Effector memory CD4-positive, alpha-beta T cell (primary cell): ENCODE data around the gene MRPS35.

Experiments used
- DNase-seq, 3 donors: peaks; one replicate each; pipeline ENCODE4 v3.0.0-alpha.2; 2020
- H3K27ac ChIP-seq: 2 replicates; pipeline ENCODE4 v1.7.0; 2013; ENCODE audit warnings: mild to moderate bottlenecking, low read length, moderate library complexity; ENCODE audit not compliant: insufficient read depth, poor library complexity, severe bottlenecking
- H3K27me3 ChIP-seq: replicated peaks from 2 replicates; pipeline ENCODE4 v1.7.0; 2013; ENCODE audit warnings: mild to moderate bottlenecking, low read length; ENCODE audit not compliant: insufficient read depth, control insufficient read depth, poor library complexity, severe bottlenecking
- H3K36me3 ChIP-seq: 2 replicates; pipeline ENCODE4 v1.7.0; 2013; ENCODE audit warnings: mild to moderate bottlenecking, low read length, moderate library complexity; ENCODE audit not compliant: control insufficient read depth, insufficient read depth
- H3K4me1 ChIP-seq: 2 replicates; pipeline ENCODE4 v1.7.0; 2013; ENCODE audit warnings: low read length, mild to moderate bottlenecking; ENCODE audit not compliant: control insufficient read depth, insufficient read depth, poor library complexity, severe bottlenecking
- H3K4me3 ChIP-seq: 2 replicates; pipeline ENCODE4 v1.7.0; 2013; ENCODE audit warnings: low read length, low read depth, mild to moderate bottlenecking; ENCODE audit not compliant: insufficient read depth, poor library complexity, severe bottlenecking
- H3K9me3 ChIP-seq: 2 replicates; pipeline ENCODE4 v1.7.0; 2013; ENCODE audit warnings: mild to moderate bottlenecking, low read length, moderate library complexity; ENCODE audit not compliant: control insufficient read depth
- total RNA-seq, 3 donors: gene quantifications; one replicate each; lab custom pipeline; 2026; lab: John Stamatoyannopoulos, UW

The MRPS35 gene
- total RNA-seq, result 17.4 to 29.4 (median 22.7) reads per million in 3 donors

DNA sequence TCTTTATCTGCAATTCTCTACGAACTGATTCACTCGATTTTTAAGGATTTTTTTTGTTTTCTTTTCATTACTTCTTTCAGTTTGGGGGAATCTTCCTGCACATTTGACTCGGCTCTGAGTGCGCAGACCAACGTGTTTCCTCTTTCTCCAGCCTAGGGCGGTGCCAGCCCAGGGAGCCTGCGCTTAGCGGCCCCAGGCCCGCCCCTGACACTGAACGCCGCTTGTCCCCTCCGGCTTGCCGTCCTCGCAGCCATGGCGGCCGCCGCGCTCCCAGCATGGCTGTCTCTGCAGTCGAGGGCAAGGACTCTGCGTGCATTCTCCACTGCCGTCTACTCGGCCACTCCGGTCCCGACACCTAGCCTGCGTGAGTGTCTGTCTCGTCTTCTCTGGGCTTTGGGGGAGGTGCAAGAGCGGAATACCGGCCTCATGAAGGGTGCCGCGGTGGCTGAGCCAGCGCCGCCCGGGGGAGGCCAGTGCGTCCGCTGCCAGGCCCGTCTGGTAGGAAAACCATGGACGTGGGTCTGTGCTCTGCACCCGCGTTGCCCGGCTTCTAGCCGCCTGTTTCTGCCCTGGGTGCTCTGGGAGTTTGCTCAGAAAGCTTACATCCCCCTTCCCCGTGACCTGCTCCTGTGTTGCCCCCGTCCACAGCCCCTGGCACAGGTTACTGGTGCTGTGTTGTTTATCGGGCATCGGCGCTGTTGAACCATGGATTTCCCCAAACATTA lies at the start of gene MRPS35:
Gene MRPS35 (plus strand): TSS at position 241 of the 725 bp plus-strand sequence. CDS start 12 bp downstream, at position 253.
- peak; percentile 77 to 87 (median 85) for DNase-seq
- Histone ChIP-seq H3K4me1 (no peaks in the 10 kb centered on the region), H3K36me3 (peaks cover 5% of the 10 kb centered on the region), H3K9me3 (no peaks in the 10 kb centered on the region), H3K4me3 (peak within 1 kb of the TSS; percentile 94), H3K27me3 (no peaks in the 10 kb centered on the region), H3K27ac (peak within 1 kb of the TSS; percentile 73)

- no peaks in the 10 kb centered on the region for H3K27me3 ChIP-seq
- no peak overlapping the region for H3K27ac ChIP-seq
These were observed 44.9 kb upstream of the MRPS35 start for GRCh38 chr12:27665704-27666103.

GRCh38 chr12:27666510-27666909 lies 44.1 kb upstream of the MRPS35 start:
- H3K36me3 ChIP-seq, result no peaks in the 10 kb centered on the region
- DNase-seq, result no peak
- no peak overlapping the region for H3K27ac ChIP-seq
- no peak overlapping the region for H3K4me3 ChIP-seq
- no peaks in the 10 kb centered on the region for H3K9me3 ChIP-seq
- H3K27me3 ChIP-seq, result no peaks in the 10 kb centered on the region
- no peaks in the 10 kb centered on the region for H3K4me1 ChIP-seq

More at GRCh38 chr12:27665704-27666103, 44.9 kb upstream of the MRPS35 start:
- no peaks in the 10 kb centered on the region for H3K36me3 ChIP-seq
- no peaks in the 10 kb centered on the region for H3K4me1 ChIP-seq
- H3K9me3 ChIP-seq, result no peaks in the 10 kb centered on the region
- no peak overlapping the region for H3K4me3 ChIP-seq
- no peak for DNase-seq

DNA sequence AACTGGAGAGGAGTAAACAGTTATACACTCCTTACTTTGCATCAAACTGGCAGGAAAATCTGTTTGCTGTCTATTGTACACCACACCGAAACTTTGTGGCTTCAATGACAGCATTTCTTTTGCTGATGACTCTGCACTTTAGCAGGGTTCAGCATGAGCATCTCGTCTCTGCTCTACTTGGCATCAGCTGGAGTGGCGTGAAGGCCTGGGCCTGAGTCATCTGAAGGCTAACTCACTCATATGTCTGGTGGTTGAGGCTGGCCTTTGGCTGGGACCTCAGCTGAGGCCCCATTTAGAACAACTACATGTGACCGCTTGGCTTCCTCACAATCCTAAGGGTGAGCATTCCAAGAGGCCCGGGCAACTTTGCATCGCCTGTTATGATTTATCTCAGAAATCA lies 43.1 kb upstream of the MRPS35 start:
- Histone ChIP-seq H3K27me3 (no peaks in the 10 kb centered on the region), H3K4me1 (no peaks in the 10 kb centered on the region), H3K4me3 (no peak overlapping the region), H3K27ac (no peak overlapping the region), H3K36me3 (no peaks in the 10 kb centered on the region), H3K9me3 (no peaks in the 10 kb centered on the region)
- DNase-seq, result no peak

DNA sequence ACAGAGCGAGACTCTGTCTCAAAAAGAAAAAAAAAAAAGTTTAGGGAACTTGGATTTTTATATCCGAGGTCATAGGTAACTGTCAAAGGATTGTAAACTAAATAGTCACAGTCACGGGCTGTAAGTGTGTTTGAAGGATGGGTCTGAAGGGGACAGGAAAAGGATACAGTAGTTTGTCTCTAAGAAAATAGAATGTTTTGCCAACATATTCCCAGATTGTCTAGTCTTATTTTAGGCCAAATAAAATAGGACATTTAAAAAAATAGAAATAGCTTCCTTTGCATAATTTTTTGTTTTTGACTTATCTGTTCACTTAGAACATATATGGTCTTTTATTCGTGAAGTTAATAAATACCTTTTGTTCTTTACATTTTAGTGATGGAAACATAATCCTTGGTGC lies 38.6 kb upstream of the MRPS35 start:
- peaks cover 3% of the 10 kb centered on the region for H3K27me3 ChIP-seq
- DNase-seq, result no peak
- H3K4me3 ChIP-seq, result no peak overlapping the region
- H3K4me1 ChIP-seq, result no peaks in the 10 kb centered on the region
- no peak overlapping the region for H3K27ac ChIP-seq
- no peaks in the 10 kb centered on the region for H3K36me3 ChIP-seq
- H3K9me3 ChIP-seq, result no peaks in the 10 kb centered on the region

DNA sequence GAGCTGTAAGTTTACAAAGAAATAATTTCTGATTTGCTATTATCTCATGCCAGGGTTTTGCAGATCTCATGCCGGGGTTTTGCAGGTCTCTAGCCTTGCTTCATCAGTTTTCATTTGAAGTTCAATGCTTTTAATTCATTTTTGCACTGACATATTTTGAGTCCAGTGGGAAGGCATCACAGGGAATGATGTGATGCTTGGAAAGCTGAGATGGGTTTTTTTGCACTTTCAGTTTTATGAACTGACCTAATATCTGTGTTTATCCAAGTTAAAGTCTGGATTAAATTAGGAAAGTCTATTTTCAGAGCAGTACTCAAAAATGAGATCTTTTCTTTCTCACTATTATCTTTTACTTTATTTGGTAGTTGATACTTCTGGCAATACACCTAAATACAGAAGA lies 38.0 kb upstream of the MRPS35 start:
- H3K27me3 ChIP-seq, result peaks cover 3% of the 10 kb centered on the region
- no peaks in the 10 kb centered on the region for H3K4me1 ChIP-seq
- no peak for DNase-seq
- H3K36me3 ChIP-seq, result no peaks in the 10 kb centered on the region
- H3K4me3 ChIP-seq, result no peak overlapping the region
- H3K9me3 ChIP-seq, result no peaks in the 10 kb centered on the region
- no peak overlapping the region for H3K27ac ChIP-seq

- Histone ChIP-seq H3K27ac (no peak overlapping the region), H3K9me3 (no peaks in the 10 kb centered on the region), H3K4me1 (no peaks in the 10 kb centered on the region), H3K36me3 (no peaks in the 10 kb centered on the region), H3K27me3 (peaks cover 3% of the 10 kb centered on the region), H3K4me3 (no peak overlapping the region)
- no peak for DNase-seq
These were observed 37.4 kb upstream of the MRPS35 start for GRCh38 chr12:27673101-27673718.

- Histone ChIP-seq H3K36me3 (no peaks in the 10 kb centered on the region), H3K9me3 (no peaks in the 10 kb centered on the region)
- no peak for DNase-seq
These were observed 35.6 kb upstream of the MRPS35 start for GRCh38 chr12:27674989-27675388.

DNA sequence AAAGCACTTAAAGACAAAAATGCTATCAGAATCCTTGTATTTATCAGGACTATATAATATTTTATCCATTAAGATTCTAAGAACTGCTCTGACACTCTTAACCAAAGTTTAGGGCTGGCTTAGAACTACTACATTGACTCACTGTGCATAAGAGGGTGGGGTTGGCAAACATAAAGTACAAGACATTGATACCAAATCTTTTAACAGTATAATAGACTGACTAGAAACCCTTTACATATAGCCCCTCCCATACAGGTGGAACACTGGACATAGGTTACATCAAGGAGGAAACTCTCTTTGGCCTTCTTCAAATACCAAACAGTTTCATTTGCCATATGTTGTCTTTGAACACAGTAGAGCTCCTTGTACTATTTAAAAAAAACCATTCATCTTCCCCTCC lies 30.0 kb upstream of the MRPS35 start:
- Histone ChIP-seq H3K36me3 (no peaks in the 10 kb centered on the region), H3K4me1 (no peaks in the 10 kb centered on the region), H3K27me3 (peaks cover 3% of the 10 kb centered on the region), H3K9me3 (no peaks in the 10 kb centered on the region), H3K27ac (no peak overlapping the region), H3K4me3 (no peak overlapping the region)
- no peak for DNase-seq

More at GRCh38 chr12:27674989-27675388, 35.6 kb upstream of the MRPS35 start:
- Histone ChIP-seq H3K27ac (no peak overlapping the region), H3K4me3 (no peak overlapping the region), H3K4me1 (no peaks in the 10 kb centered on the region), H3K27me3 (peaks cover 3% of the 10 kb centered on the region)

GRCh38 chr12:27682534-27682933 lies 28.1 kb upstream of the MRPS35 start:
- no peak overlapping the region for H3K27ac ChIP-seq
- H3K4me1 ChIP-seq, result no peaks in the 10 kb centered on the region
- no peak for DNase-seq
- H3K36me3 ChIP-seq, result no peaks in the 10 kb centered on the region
- H3K9me3 ChIP-seq, result no peaks in the 10 kb centered on the region
- H3K4me3 ChIP-seq, result no peak overlapping the region
- no peaks in the 10 kb centered on the region for H3K27me3 ChIP-seq
